GM12878 (cell line): Measurements from ENCODE around the gene WIPF1. TPM values are rescaled to one million over a fixed set of nuclear protein-coding genes. Genes with fewer than 3 reads are reported as not detected.

ENCODE experiments used
- ATAC-seq: fragments of 200-7000 bp; cut with Tn5 transposase; 3 replicates; pipeline ENCODE4 v1.9.1; 2020; ENCODE audit warnings: mild to moderate bottlenecking, moderate library complexity
- BruUV-seq: library from RNA; stranded (reverse); fragments of 400-500 nt; replicated peaks from 2 replicates; lab custom pipeline; 2021; lab: Mats Ljungman, UMichigan
- CTCF ChIA-PET: fragments of 300-600 bp; sonication (Branson Sonifier 250); formaldehyde crosslinking; extraction: SDS; loops from one replicate; lab custom pipeline; 2021; ENCODE audit warnings: inconsistent platforms; lab: Yijun Ruan, JAX
- POLR2A ChIA-PET: fragments of 350-600 bp; formaldehyde crosslinking; extraction: SDS; loops from one replicate; lab custom pipeline; 2021; ENCODE audit warnings: inconsistent platforms; lab: Charles Lee
- RAD21 ChIA-PET: fragments of 300-600 bp; sonication (Branson Sonifier 250); formaldehyde crosslinking; loops from one replicate; lab custom pipeline; 2023; ENCODE audit warnings: antibody characterized with exemption; ENCODE audit not compliant: unreplicated experiment; lab: Charles Lee
- SMC1A ChIA-PET: fragments of 300-600 bp; sonication (Branson Sonifier 250); formaldehyde crosslinking; loops from one replicate; lab custom pipeline; 2023; ENCODE audit not compliant: unreplicated experiment, uncharacterized antibody; lab: Charles Lee
- DNase-seq: peaks from one replicate; pipeline ENCODE4 v3.0.0-alpha.2; 2011; ENCODE audit warnings: low read depth, low spot score
- FAIRE-seq: peaks from 3 replicates; lab custom pipeline; 2011; peaks lifted over from hg19 to GRCh38; lab: Jason Lieb, UNC
- H2AFZ ChIP-seq: 2 replicates; pipeline ENCODE4 v1.6.0; 2011; ENCODE audit warnings: low read depth, low read length, control low read depth; ENCODE audit not compliant: control insufficient read depth
- H3K27ac ChIP-seq: 2 replicates; pipeline ENCODE4 v1.5.1; 2011; ENCODE audit warnings: control low read depth; ENCODE audit not compliant: control insufficient read depth, insufficient read depth
- H3K27me3 ChIP-seq, 2 experiments: replicated peaks in 1 of 2; 2 replicates each; pipeline versions ENCODE4 v1.6.0 to v1.6.1; 2011; ENCODE audit warnings: low read length in 1 of 2; ENCODE audit not compliant: control insufficient read depth in 2 of 2, insufficient read depth in 2 of 2
- H3K36me3 ChIP-seq, 2 experiments: 2 replicates each; pipeline ENCODE4 v1.5.1; 2011; ENCODE audit warnings: low read length in 1 of 2; ENCODE audit not compliant: control insufficient read depth in 2 of 2, insufficient read depth in 2 of 2
- H3K4me1 ChIP-seq: 2 replicates; pipeline ENCODE4 v1.6.1; 2011; ENCODE audit warnings: mild to moderate bottlenecking, low read length, moderate library complexity, mixed read lengths; ENCODE audit not compliant: control insufficient read depth, insufficient read depth
- H3K4me2 ChIP-seq: 2 replicates; pipeline ENCODE4 v1.6.0; 2011; ENCODE audit warnings: control low read depth; ENCODE audit not compliant: control insufficient read depth, insufficient read depth
- H3K4me3 ChIP-seq: fragments of 200-600 bp; sonication (generic); 2 replicates; pipeline ENCODE4 v1.5.1; 2016
- H3K79me2 ChIP-seq: 2 replicates; pipeline ENCODE4 v1.6.0; 2011; ENCODE audit warnings: low read length; ENCODE audit not compliant: control insufficient read depth, insufficient read depth
- H3K9ac ChIP-seq: 2 replicates; pipeline ENCODE4 v1.8.0; 2011; ENCODE audit warnings: low read length, control low read depth, mixed read lengths; ENCODE audit not compliant: control insufficient read depth, insufficient read depth
- H3K9me3 ChIP-seq: replicated peaks from 3 replicates; pipeline ENCODE4 v1.5.1; 2011; ENCODE audit warnings: mild to moderate bottlenecking, low read length; ENCODE audit not compliant: control insufficient read depth, insufficient read depth
- H4K20me1 ChIP-seq: 2 replicates; pipeline ENCODE4 v1.6.0; 2011; ENCODE audit not compliant: control insufficient read depth, insufficient read depth
- BRCA1 ChIP-seq: IDR thresholded peaks from 2 replicates; pipeline ENCODE4 v1.6.1; 2011; ENCODE audit warnings: low read depth, low read length, improper control_type of control experiment
- CBFB ChIP-seq: IDR thresholded peaks from 2 replicates; pipeline ENCODE4 v1.6.1; 2016; ENCODE audit warnings: antibody characterized with exemption, low read depth
- EZH2 ChIP-seq: IDR thresholded peaks from 2 replicates; pipeline ENCODE4 v1.6.1; 2012; ENCODE audit warnings: low read depth, mild to moderate bottlenecking, control low read depth, inconsistent platforms, low read length, borderline replicate concordance; ENCODE audit not compliant: control insufficient read depth
- FOXK2 ChIP-seq: fragments of 450-650 bp; IDR thresholded peaks from 2 replicates; pipeline ENCODE4 v1.6.1; 2017; ENCODE audit warnings: mild to moderate bottlenecking, moderate library complexity
- HDAC2 ChIP-seq: fragments of 200-600 bp; sonication (generic); IDR thresholded peaks from 2 replicates; pipeline ENCODE4 v1.6.1; 2017
- HDAC6 ChIP-seq: fragments of 200-600 bp; sonication (generic); IDR thresholded peaks from one replicate; pipeline ENCODE4 v1.8.0; 2017; ENCODE audit warnings: antibody characterized with exemption; ENCODE audit not compliant: unreplicated experiment
- JUND ChIP-seq: IDR thresholded peaks from 2 replicates; pipeline ENCODE4 v1.6.1; 2012; ENCODE audit warnings: low read depth, mild to moderate bottlenecking, low read length, improper control_type of control experiment, moderate library complexity
- NRF1 ChIP-seq: conservative IDR thresholded peaks from 2 replicates; pipeline ENCODE4 v1.6.1; 2011; ENCODE audit warnings: mild to moderate bottlenecking, low read depth, low read length, improper control_type of control experiment
- PAX8 ChIP-seq: fragments of 450-650 bp; IDR thresholded peaks from 2 replicates; pipeline ENCODE4 v1.6.1; 2017; ENCODE audit warnings: mild to moderate bottlenecking, moderate library complexity
- SP1 ChIP-seq: IDR thresholded peaks from one replicate; pipeline ENCODE4 v1.6.1; 2011; ENCODE audit warnings: low read depth, low read length
- SUPT20H ChIP-seq: IDR thresholded peaks from 2 replicates; pipeline ENCODE4 v1.6.1; 2011; ENCODE audit warnings: low read depth, mild to moderate bottlenecking, low read length, moderate library complexity, borderline replicate concordance; ENCODE audit not compliant: control insufficient read depth
- ZNF207 ChIP-seq: fragments of 450-650 bp; IDR thresholded peaks from 2 replicates; pipeline ENCODE4 v1.6.1; 2014; ENCODE audit warnings: antibody characterized with exemption, mild to moderate bottlenecking, borderline replicate concordance
- ZNF24 ChIP-seq: fragments of 450-650 bp; IDR thresholded peaks from 2 replicates; pipeline ENCODE4 v1.6.1; 2017; ENCODE audit warnings: antibody characterized with exemption, mild to moderate bottlenecking
- ZNF622 ChIP-seq: fragments of 450-650 bp; IDR thresholded peaks from 2 replicates; pipeline ENCODE4 v1.6.1; 2017; ENCODE audit warnings: mild to moderate bottlenecking, inconsistent platforms
- WGBS: methylation state at CpG from one replicate; pipeline ENCODE4 v1.1.6; 2016; ENCODE audit warnings: low lambda C conversion rate; ENCODE audit not compliant: insufficient replicate concordance, insufficient coverage; ENCODE audit errors: missing lambda C conversion rate; 5-methylcytosine and 5-hydroxymethylcytosine counted together
- in situ Hi-C: fragments of 300-500 bp; cut with MboI; formaldehyde crosslinking; loops from 9 replicates; pipeline ENCODE4 v1.14.3; 2018; ENCODE audit warnings: mixed read lengths
- intact Hi-C: fragments of 100-400 bp; cut with micrococcal nuclease; formaldehyde crosslinking; loops from one replicate; pipeline ENCODE4 v1.14.2; 2022; ENCODE audit not compliant: unreplicated experiment
- polyA plus RNA-seq, 11 experiments: library from polyadenylated mRNA; depleted of rRNA in 4 of 11; unstranded in 6 of 11; stranded (reverse) in 5 of 11; fragments of >200 nt; fragmentation: Nextera tagmentation in 4 of 11; fragmentation: Illumina TruSeq in 1 of 11; extraction: Ambion mirVana in 4 of 11; extraction: Trizol in 1 of 11; gene quantifications; 1 replicate in 1 of 11; 2 replicates in 10 of 11; pipeline versions ENCODE4 v1.2.1 to v1.2.3, GENCODE V29; 2011 to 2016; ENCODE audit warnings: inconsistent platforms in 2 of 11, missing spikeins in 2 of 11, low read depth in 1 of 11
- total RNA-seq, 4 experiments: library from RNA; depleted of rRNA in 3 of 4; stranded (reverse); fragments of >200 nt in 3 of 4; fragmentation: Illumina TruSeq in 1 of 4; extraction: Trizol in 1 of 4; gene quantifications; 2 replicates each; pipeline versions ENCODE4 v1.2.1 to v1.2.3, GENCODE V29; 2013 to 2021
- TF ChIP-seq, protein P1 (sequence below): fragments of 450-650 bp; IDR thresholded peaks from 2 replicates; pipeline ENCODE4 v1.6.1; 2014; ENCODE audit warnings: mild to moderate bottlenecking
- TF ChIP-seq, protein P2 (sequence below): fragments of 450-650 bp; IDR thresholded peaks from 2 replicates; pipeline ENCODE4 v1.6.1; 2017; ENCODE audit warnings: mild to moderate bottlenecking
- TF ChIP-seq, protein P3 (sequence below): fragments of 450-650 bp; IDR thresholded peaks from 2 replicates; pipeline ENCODE4 v1.6.1; 2016; ENCODE audit warnings: mild to moderate bottlenecking, moderate library complexity, borderline replicate concordance

WIPF1 gene
- total and polyA plus RNA-seq, 10 of the 15 experiments (the other 5 are each of a cell fraction or from before 2014, with no cell fraction given): 23.1 to 188 (median 68.9) TPM

DNA sequence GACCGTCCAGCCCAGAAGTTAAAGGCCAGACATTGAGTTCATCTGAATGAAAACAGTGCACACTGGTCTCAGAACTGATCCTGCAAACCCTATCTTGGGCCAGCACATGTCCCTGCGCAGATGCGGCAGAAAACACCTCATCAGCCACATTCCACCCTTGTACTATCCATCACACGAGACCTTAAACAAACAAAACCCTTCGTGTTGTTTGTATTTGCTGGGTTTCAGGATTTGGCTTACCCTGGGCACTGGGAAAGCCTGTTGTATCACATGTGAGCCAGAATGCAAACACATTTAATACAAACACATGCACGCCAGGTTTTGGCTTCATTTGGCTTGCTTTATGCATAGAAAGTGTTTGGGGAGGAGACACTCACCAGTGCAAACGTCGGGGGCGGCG lies 12.5 kb downstream of the WIPF1 start:
- ChIA-PET POLR2A (no interaction called here), CTCF (interaction anchor here (1.4 to 13.6 kb wide), 3 partner anchors 13 to 112 kb away, joined by 3 to 261 read pairs (median 149); partner anchors contain the start of gene WIPF1), SMC1A (interaction anchor here (12.8 kb wide), 1 partner anchor 16 kb away, joined by 193 read pairs; the partner anchor contains the start of gene WIPF1), RAD21 (interaction anchor here (1.4 kb wide), 1 partner anchor 10 kb away, joined by 3 read pairs; no protein-coding TSS in a partner anchor)
- in situ Hi-C loops: loop anchor here (25.0 kb wide), 1 partner anchor 102 kb away; no protein-coding TSS in a partner anchor
- Histone ChIP-seq H2AFZ (no peak overlapping the region), H3K9me3 (no peaks in the 10 kb centered on the region), H3K4me1 (peaks cover 9% of the 10 kb centered on the region), H3K36me3 (peaks cover 12 to 36% of the 10 kb centered on the region in 2 experiments), H3K9ac (no peak overlapping the region), H3K79me2 (peaks cover 54% of the 10 kb centered on the region), H3K27ac (no peak overlapping the region), H3K4me3 (no peak overlapping the region), H3K27me3 (no peaks in the 10 kb centered on the region), H3K4me2 (no peak overlapping the region), H4K20me1 (peaks cover 8% of the 10 kb centered on the region)
- no TSS peak for BruUV-seq
- FAIRE-seq (no peak), DNase-seq (no peak), ATAC-seq (no peak)
- 96% methylated on average over 10 of the region's 10 CpGs for WGBS
- intact Hi-C loops: no loop called here
- TF ChIP-seq, protein P1, sequence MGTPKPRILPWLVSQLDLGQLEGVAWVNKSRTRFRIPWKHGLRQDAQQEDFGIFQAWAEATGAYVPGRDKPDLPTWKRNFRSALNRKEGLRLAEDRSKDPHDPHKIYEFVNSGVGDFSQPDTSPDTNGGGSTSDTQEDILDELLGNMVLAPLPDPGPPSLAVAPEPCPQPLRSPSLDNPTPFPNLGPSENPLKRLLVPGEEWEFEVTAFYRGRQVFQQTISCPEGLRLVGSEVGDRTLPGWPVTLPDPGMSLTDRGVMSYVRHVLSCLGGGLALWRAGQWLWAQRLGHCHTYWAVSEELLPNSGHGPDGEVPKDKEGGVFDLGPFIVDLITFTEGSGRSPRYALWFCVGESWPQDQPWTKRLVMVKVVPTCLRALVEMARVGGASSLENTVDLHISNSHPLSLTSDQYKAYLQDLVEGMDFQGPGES: no peak
- no peak for TF ChIP-seq BRCA1
- TF ChIP-seq FOXK2: no peak
- TF ChIP-seq SP1: no peak
- no peak for TF ChIP-seq EZH2
- no peak for TF ChIP-seq ZNF24
- no peak for TF ChIP-seq PAX8
- no peak for TF ChIP-seq ZNF207
- TF ChIP-seq NRF1: no peak
- TF ChIP-seq JUND: no peak
- no peak for TF ChIP-seq HDAC2
- no peak for TF ChIP-seq ZNF622
- TF ChIP-seq SUPT20H: no peak
- no peak for TF ChIP-seq HDAC6
- no peak for TF ChIP-seq CBFB
- TF ChIP-seq, protein P2, sequence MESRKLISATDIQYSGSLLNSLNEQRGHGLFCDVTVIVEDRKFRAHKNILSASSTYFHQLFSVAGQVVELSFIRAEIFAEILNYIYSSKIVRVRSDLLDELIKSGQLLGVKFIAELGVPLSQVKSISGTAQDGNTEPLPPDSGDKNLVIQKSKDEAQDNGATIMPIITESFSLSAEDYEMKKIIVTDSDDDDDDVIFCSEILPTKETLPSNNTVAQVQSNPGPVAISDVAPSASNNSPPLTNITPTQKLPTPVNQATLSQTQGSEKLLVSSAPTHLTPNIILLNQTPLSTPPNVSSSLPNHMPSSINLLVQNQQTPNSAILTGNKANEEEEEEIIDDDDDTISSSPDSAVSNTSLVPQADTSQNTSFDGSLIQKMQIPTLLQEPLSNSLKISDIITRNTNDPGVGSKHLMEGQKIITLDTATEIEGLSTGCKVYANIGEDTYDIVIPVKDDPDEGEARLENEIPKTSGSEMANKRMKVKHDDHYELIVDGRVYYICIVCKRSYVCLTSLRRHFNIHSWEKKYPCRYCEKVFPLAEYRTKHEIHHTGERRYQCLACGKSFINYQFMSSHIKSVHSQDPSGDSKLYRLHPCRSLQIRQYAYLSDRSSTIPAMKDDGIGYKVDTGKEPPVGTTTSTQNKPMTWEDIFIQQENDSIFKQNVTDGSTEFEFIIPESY: no peak
- TF ChIP-seq, protein P3, sequence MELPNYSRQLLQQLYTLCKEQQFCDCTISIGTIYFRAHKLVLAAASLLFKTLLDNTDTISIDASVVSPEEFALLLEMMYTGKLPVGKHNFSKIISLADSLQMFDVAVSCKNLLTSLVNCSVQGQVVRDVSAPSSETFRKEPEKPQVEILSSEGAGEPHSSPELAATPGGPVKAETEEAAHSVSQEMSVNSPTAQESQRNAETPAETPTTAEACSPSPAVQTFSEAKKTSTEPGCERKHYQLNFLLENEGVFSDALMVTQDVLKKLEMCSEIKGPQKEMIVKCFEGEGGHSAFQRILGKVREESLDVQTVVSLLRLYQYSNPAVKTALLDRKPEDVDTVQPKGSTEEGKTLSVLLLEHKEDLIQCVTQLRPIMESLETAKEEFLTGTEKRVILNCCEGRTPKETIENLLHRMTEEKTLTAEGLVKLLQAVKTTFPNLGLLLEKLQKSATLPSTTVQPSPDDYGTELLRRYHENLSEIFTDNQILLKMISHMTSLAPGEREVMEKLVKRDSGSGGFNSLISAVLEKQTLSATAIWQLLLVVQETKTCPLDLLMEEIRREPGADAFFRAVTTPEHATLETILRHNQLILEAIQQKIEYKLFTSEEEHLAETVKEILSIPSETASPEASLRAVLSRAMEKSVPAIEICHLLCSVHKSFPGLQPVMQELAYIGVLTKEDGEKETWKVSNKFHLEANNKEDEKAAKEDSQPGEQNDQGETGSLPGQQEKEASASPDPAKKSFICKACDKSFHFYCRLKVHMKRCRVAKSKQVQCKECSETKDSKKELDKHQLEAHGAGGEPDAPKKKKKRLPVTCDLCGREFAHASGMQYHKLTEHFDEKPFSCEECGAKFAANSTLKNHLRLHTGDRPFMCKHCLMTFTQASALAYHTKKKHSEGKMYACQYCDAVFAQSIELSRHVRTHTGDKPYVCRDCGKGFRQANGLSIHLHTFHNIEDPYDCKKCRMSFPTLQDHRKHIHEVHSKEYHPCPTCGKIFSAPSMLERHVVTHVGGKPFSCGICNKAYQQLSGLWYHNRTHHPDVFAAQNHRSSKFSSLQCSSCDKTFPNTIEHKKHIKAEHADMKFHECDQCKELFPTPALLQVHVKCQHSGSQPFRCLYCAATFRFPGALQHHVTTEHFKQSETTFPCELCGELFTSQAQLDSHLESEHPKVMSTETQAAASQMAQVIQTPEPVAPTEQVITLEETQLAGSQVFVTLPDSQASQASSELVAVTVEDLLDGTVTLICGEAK: no peak
